Endothelial cell of umbilical vein (primary cell): ENCODE results near the gene FXYD7. TPM values are rescaled to one million over a fixed set of nuclear protein-coding genes. Genes with fewer than 3 reads are reported as not detected.

Experiments used
- BruUV-seq: library from RNA; stranded (reverse); fragments of 400-500 nt; replicated peaks from 2 replicates; lab custom pipeline; 2021; lab: Mats Ljungman, UMichigan
- CTCF ChIA-PET: fragments of 300-600, 350-600 bp; sonication (Branson Sonifier 250); formaldehyde crosslinking; loops from one replicate; lab custom pipeline; 2021; ENCODE audit warnings: antibody characterized with exemption, inconsistent platforms; lab: Charles Lee
- POLR2A ChIA-PET: fragments of 300-600, 350-600 bp; sonication (Branson Sonifier 250); formaldehyde crosslinking; loops from one replicate; lab custom pipeline; 2021; ENCODE audit warnings: antibody characterized with exemption, inconsistent platforms; lab: Charles Lee
- DNase-seq: peaks from one replicate; pipeline ENCODE4 v3.0.0-alpha.2; 2011; ENCODE audit warnings: low read depth, low spot score
- FAIRE-seq: peaks from 2 replicates; lab custom pipeline; 2011; peaks lifted over from hg19 to GRCh38; lab: Jason Lieb, UNC
- H2AFZ ChIP-seq: 2 replicates; pipeline ENCODE4 v1.6.0; 2012; ENCODE audit warnings: low read depth, low read length, control low read depth, inconsistent platforms
- H3K27ac ChIP-seq: 2 replicates; pipeline ENCODE4 v1.5.1; 2011; ENCODE audit warnings: low read depth, mild to moderate bottlenecking, control low read depth, low read length, moderate library complexity; ENCODE audit not compliant: insufficient read depth
- H3K27me3 ChIP-seq, 2 experiments: 2 replicates each; pipeline versions ENCODE4 v1.6.0 to v1.6.1; 2011; ENCODE audit warnings: low read length in 2 of 2, mixed read lengths in 1 of 2; ENCODE audit not compliant: control insufficient read depth in 2 of 2, insufficient read depth in 2 of 2
- H3K36me3 ChIP-seq, 2 experiments: 2 replicates in 1 of 2; 3 replicates in 1 of 2; pipeline ENCODE4 v1.5.1; 2011; ENCODE audit warnings: low read length in 2 of 2, mild to moderate bottlenecking in 1 of 2, moderate library complexity in 1 of 2; ENCODE audit not compliant: control insufficient read depth in 2 of 2, insufficient read depth in 2 of 2; ENCODE audit errors: extremely low read depth in 1 of 2
- H3K4me1 ChIP-seq: 3 replicates; pipeline ENCODE4 v1.5.1; 2011; ENCODE audit warnings: mild to moderate bottlenecking, low read length; ENCODE audit not compliant: control insufficient read depth, insufficient read depth; ENCODE audit errors: extremely low read depth
- H3K4me2 ChIP-seq: 2 replicates; pipeline ENCODE4 v1.6.1; 2011; ENCODE audit warnings: low read length, control low read depth, mixed read lengths; ENCODE audit not compliant: insufficient read depth
- H3K4me3 ChIP-seq, 3 experiments: fragments of 200-600 bp in 1 of 3; sonication (generic), shearing (Covaris generic) in 1 of 3; replicated peaks in 1 of 3; 2 replicates each; pipeline ENCODE4 v1.5.1; 2011 to 2016; ENCODE audit warnings: control low read depth in 3 of 3, low read length in 3 of 3, mild to moderate bottlenecking in 2 of 3, inconsistent platforms in 1 of 3, low read depth in 1 of 3, moderate library complexity in 1 of 3; ENCODE audit not compliant: insufficient read depth in 1 of 3
- H3K79me2 ChIP-seq: 2 replicates; pipeline ENCODE4 v1.6.0; 2012; ENCODE audit warnings: low read length, inconsistent platforms; ENCODE audit not compliant: control insufficient read depth, insufficient read depth
- H3K9ac ChIP-seq: replicated peaks from 2 replicates; pipeline ENCODE3; 2011; ENCODE audit warnings: low read length, control low read depth; ENCODE audit not compliant: insufficient read depth; ENCODE audit errors: extremely low read depth
- H3K9me1 ChIP-seq: replicated peaks from 3 replicates; pipeline ENCODE4 v1.6.0; 2011; ENCODE audit warnings: mild to moderate bottlenecking, low read length; ENCODE audit not compliant: control insufficient read depth, insufficient read depth; ENCODE audit errors: extremely low read depth
- H3K9me3 ChIP-seq: replicated peaks from 2 replicates; pipeline ENCODE4 v1.5.1; 2012; ENCODE audit warnings: low read length, inconsistent platforms; ENCODE audit not compliant: control insufficient read depth, insufficient read depth
- H4K20me1 ChIP-seq: replicated peaks from 2 replicates; pipeline ENCODE3; 2011; ENCODE audit warnings: mild to moderate bottlenecking, low read length; ENCODE audit not compliant: control insufficient read depth, insufficient read depth; ENCODE audit errors: extremely low read depth
- CTCF ChIP-seq, 2 donors: IDR thresholded peaks; 1 replicate in 1 of 2; 2 replicates in 1 of 2; pipeline ENCODE4 v1.5.1; 2011; ENCODE audit warnings: low read length in 2 of 2, mild to moderate bottlenecking in 2 of 2, moderate library complexity in 2 of 2, control low read depth in 1 of 2, inconsistent platforms in 1 of 2, low read depth in 1 of 2; ENCODE audit not compliant: insufficient read depth in 1 of 2; ENCODE audit errors: extremely low read depth in 1 of 2
- EZH2 ChIP-seq: IDR thresholded peaks from 2 replicates; pipeline ENCODE4 v1.6.1; 2012; ENCODE audit warnings: borderline replicate concordance, low read depth, mild to moderate bottlenecking, moderate library complexity, low read length, inconsistent platforms; ENCODE audit not compliant: severe bottlenecking
- FOS ChIP-seq: IDR thresholded peaks from 2 replicates; pipeline ENCODE4 v1.6.1; 2011; ENCODE audit warnings: mild to moderate bottlenecking, low read length, moderate library complexity, borderline replicate concordance; ENCODE audit not compliant: insufficient read depth
- GATA2 ChIP-seq: IDR thresholded peaks from 2 replicates; pipeline ENCODE4 v1.7.0; 2011; ENCODE audit warnings: low read depth, mild to moderate bottlenecking, moderate library complexity, mixed read lengths, low read length; ENCODE audit not compliant: insufficient read length, insufficient read depth
- JUN ChIP-seq: IDR thresholded peaks from 2 replicates; pipeline ENCODE4 v1.6.1; 2011; ENCODE audit warnings: borderline replicate concordance, low read depth; ENCODE audit not compliant: insufficient read length, insufficient read depth
- MAX ChIP-seq: IDR thresholded peaks from 2 replicates; pipeline ENCODE4 v1.6.1; 2011; ENCODE audit not compliant: insufficient read depth, insufficient read length
- MYC ChIP-seq: IDR thresholded peaks from one replicate; pipeline ENCODE4 v1.6.1; 2011; ENCODE audit warnings: mild to moderate bottlenecking, low read depth, low read length
- POLR2A ChIP-seq: IDR thresholded peaks from 2 replicates; pipeline ENCODE4 v1.6.1; 2012; ENCODE audit warnings: low read depth, mild to moderate bottlenecking, control low read depth, low read length
- POLR2AphosphoS5 ChIP-seq: IDR thresholded peaks from 2 replicates; pipeline ENCODE4 v1.6.1; 2012; ENCODE audit warnings: low read depth, mild to moderate bottlenecking, control low read depth, low read length, moderate library complexity; ENCODE audit not compliant: insufficient read depth
- dilution Hi-C: fragments of 300-500 bp; cut with MboI; formaldehyde crosslinking; loops from one replicate; pipeline ENCODE4 v1.15.0; 2019; ENCODE audit warnings: low sequenced_read_pairs; ENCODE audit not compliant: extremely low pct_ligation_motif_present
- intact Hi-C: fragments of 100-400 bp; cut with micrococcal nuclease; formaldehyde crosslinking; loops from one replicate; pipeline ENCODE4 v1.10.0; 2022
- polyA plus RNA-seq, 4 experiments: library from polyadenylated mRNA; depleted of rRNA in 3 of 4; stranded (reverse) in 3 of 4; unstranded in 1 of 4; fragments of >200 nt; gene quantifications; 2 replicates each; pipeline versions ENCODE4 v1.2.1 to v1.2.3, GENCODE V29; 2011 to 2012; ENCODE audit warnings: missing spikeins in 1 of 4
- total RNA-seq: library from RNA; stranded (reverse); gene quantifications from 2 replicates; pipeline ENCODE4 v1.2.3, GENCODE V29; 2021

FXYD7 gene
- total and polyA plus RNA-seq, 2 donors (not counting 3 experiments of a cell fraction or from before 2014, with no cell fraction given): not detected

GRCh38 chr19:35199481-35199880 is 56.4 kb downstream of the FXYD7 start:
- H3K4me1 ChIP-seq: no peaks in the 10 kb centered on the region
- no peak overlapping the region for H2AFZ ChIP-seq
- H3K9me3 ChIP-seq: no peaks in the 10 kb centered on the region
- no peak for TF ChIP-seq POLR2A
- no peak for TF ChIP-seq MYC
- TF ChIP-seq MAX: no peak
- no peak for TF ChIP-seq EZH2
- no peak for TF ChIP-seq JUN
- TF ChIP-seq POLR2AphosphoS5: no peak
- no peak for TF ChIP-seq GATA2
- TF ChIP-seq FOS: no peak
- no peak for TF ChIP-seq CTCF (IDR thresholded peaks at IDR 0.05; ENCODE audit: extremely low read depth in 1 of 2, insufficient read depth in 1 of 2, low read depth in 1 of 2, low read length in 2 of 2)
- no peak overlapping the region for H3K4me3 ChIP-seq
- BruUV-seq: no TSS peak
- no peaks in the 10 kb centered on the region for H3K9me1 ChIP-seq
- no peak overlapping the region for H3K27ac ChIP-seq
- ChIA-PET CTCF (interaction anchor here (1.3 kb wide), 1 partner anchor 58 kb away, joined by 3 read pairs; no protein-coding TSS in a partner anchor), POLR2A (no interaction called here)
- no peak overlapping the region for H3K9ac ChIP-seq
- no peaks in the 10 kb centered on the region for H3K36me3 ChIP-seq
- intact Hi-C loops (no loop called here), dilution Hi-C loops (no loop called here)
- H3K27me3 ChIP-seq: peaks cover 0 to 13% of the 10 kb centered on the region in 2 experiments
- no peak for FAIRE-seq
- H3K79me2 ChIP-seq: no peaks in the 10 kb centered on the region
- H3K4me2 ChIP-seq: no peak overlapping the region
- H4K20me1 ChIP-seq: no peaks in the 10 kb centered on the region
- no peak for DNase-seq
